Sigmoid colon (tissue), 7 donors: ENCODE data around the gene CAMKK1. TPM values are rescaled to one million over a fixed set of nuclear protein-coding genes. Genes with fewer than 3 reads are reported as not detected.
A peak's percentile ranks its signal among the peaks of the same experiment; 100 is the strongest.
"Not testable (repeated sequence)": the region's sequence is repeated elsewhere in the genome, so short reads cannot be mapped to it uniquely, and the experiment has no call there.

Experiments used
- DNase-seq: peaks from one replicate; pipeline ENCODE4 v3.0.0-alpha.2; 2019
- H3K27ac ChIP-seq, 4 donors: fragments of 200-600 bp; sonication (generic); one replicate each; pipeline ENCODE4 v1.5.1; 2016 to 2019; ENCODE audit warnings: mild to moderate bottlenecking in 1 of 4
- H3K27me3 ChIP-seq, 3 donors: fragments of 200-600 bp; sonication (generic); one replicate each; pipeline ENCODE4 v1.5.1; 2019; ENCODE audit warnings: mild to moderate bottlenecking in 1 of 3
- H3K36me3 ChIP-seq, 4 donors: fragments of 200-600 bp; sonication (generic); one replicate each; pipeline ENCODE4 v1.5.1; 2016 to 2019
- H3K4me1 ChIP-seq, 4 donors: fragments of 200-600 bp; sonication (generic); one replicate each; pipeline ENCODE4 v1.5.1; 2017 to 2019
- H3K4me3 ChIP-seq, 4 donors: fragments of 200-600 bp; sonication (generic); one replicate each; pipeline ENCODE4 v1.5.1; 2017 to 2019; ENCODE audit warnings: mild to moderate bottlenecking in 2 of 4, moderate library complexity in 1 of 4
- H3K9me3 ChIP-seq, 4 donors: fragments of 200-600 bp in 3 of 4; sonication (generic) in 3 of 4; one replicate each; pipeline versions ENCODE4 v1.5.1 to v1.6.1; 2013 to 2019
- EP300 ChIP-seq, 4 donors: sonication (generic); formaldehyde crosslinking; IDR thresholded peaks; one replicate each; pipeline ENCODE4 v1.6.1; 2017; ENCODE audit warnings: antibody characterized with exemption in 4 of 4
- POLR2A ChIP-seq, 2 donors: fragments of 450-650 bp; IDR thresholded peaks; one replicate each; pipeline ENCODE4 v1.6.1; 2016; ENCODE audit warnings: antibody characterized with exemption in 2 of 2, mild to moderate bottlenecking in 2 of 2, moderate library complexity in 2 of 2
- POLR2AphosphoS5 ChIP-seq, 4 donors: sonication (generic); formaldehyde crosslinking; IDR thresholded peaks; one replicate each; pipeline ENCODE4 v1.6.1; 2017; ENCODE audit warnings: antibody characterized with exemption in 4 of 4
- WGBS, 2 donors: extraction: QIAGEN DNeasy Blood & Tissue Kit; methylation state at CpG; one replicate each; pipeline ENCODE4 v1.1.7; 2013; 5-methylcytosine and 5-hydroxymethylcytosine counted together
- intact Hi-C: fragments of 100-400 bp; cut with DNase I; formaldehyde crosslinking; loops from one replicate; pipeline ENCODE4 v1.15.1; 2023
- polyA plus RNA-seq, 3 donors: library from polyadenylated mRNA; stranded (reverse); fragments of 200-250 nt; gene quantifications; one replicate each; pipeline ENCODE4 v1.2.3, GENCODE V29; 2013
- total RNA-seq, 4 donors: library from RNA; depleted of rRNA; stranded (reverse); fragments of >200 nt; gene quantifications; one replicate each; pipeline ENCODE4 v1.1.0, GENCODE V29; 2016
- TF ChIP-seq, protein P1 (sequence below), 4 experiments: fragments of 450-650 bp in 3 of 4; fragments of 200-600 bp in 1 of 4; IDR thresholded peaks; one replicate each; pipeline ENCODE4 v1.5.1; 2016 to 2019; ENCODE audit warnings: antibody characterized with exemption in 4 of 4, mild to moderate bottlenecking in 3 of 4, moderate library complexity in 2 of 4
- donor health status: healthy with polysubstance abuse.
- donor health status: Bipolar disorder and iron deficiency.
- donor health status: healthy.

CAMKK1 gene
- total and polyA plus RNA-seq, 7 donors = 0.92 to 12.8 (median 6.3) TPM

DNA sequence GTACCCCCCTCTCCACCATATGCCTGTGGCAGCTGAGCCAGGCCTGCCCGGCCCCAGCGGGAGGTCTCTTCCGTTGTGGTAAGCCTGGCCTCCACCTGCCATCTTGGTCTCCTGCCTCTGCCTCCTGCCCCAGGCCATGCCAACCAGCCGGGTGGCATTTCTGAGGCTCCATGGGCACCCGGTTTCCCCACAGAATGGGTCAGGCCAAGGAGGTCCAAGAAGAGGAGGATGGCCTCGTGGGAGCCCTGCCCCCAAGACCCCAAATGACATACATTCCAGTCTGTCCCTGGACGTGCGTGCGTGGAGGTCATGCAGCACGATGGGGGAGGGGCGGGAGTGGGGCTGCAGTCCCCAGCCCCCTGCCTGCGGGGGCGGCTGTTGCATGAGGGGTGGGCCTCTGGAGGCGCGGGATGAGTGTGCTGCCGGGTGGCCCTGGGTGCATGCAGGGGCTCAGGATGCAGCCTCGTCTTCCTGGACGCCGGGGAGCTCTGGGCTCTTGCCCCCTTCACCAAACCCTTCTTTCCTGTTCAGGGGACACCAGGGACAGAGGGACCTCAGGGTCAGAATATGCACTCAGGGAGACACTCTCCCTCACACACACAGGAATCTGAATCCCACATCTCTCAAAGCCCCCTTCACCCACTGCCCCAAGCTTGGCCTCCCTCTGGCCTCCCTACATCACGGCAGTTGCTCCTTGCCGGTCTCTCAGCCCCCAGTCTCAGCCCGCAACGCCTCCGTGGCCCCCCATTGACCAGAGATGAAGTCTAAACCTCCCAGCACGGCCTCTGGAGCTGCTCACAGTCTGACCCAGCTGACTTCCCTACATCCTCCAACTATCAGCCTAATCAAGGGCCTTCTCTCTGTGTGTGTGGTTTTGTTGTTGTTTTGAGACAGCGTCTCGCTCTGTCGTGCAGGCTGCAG is 30.8 kb downstream of the CAMKK1 start:
- Histone ChIP-seq H3K9me3 (no peaks in the 10 kb centered on the region), H3K4me3 (no peak overlapping the region), H3K36me3 (peaks cover 0 to 23% (median 10%) of the 10 kb centered on the region in 4 donors), H3K4me1 (peaks cover 0 to 10% (median 7%) of the 10 kb centered on the region in 4 donors), H3K27me3 (no peaks in the 10 kb centered on the region), H3K27ac (no peak overlapping the region)
- DNase-seq = no peak
- 90 to 93% methylated on average over 28 of the region's 28 CpGs for WGBS, 2 donors
- intact Hi-C loops = loop anchor here (2.0 kb wide), 1 partner anchor 143 kb away; no protein-coding TSS in a partner anchor
- TF ChIP-seq, protein P1, sequence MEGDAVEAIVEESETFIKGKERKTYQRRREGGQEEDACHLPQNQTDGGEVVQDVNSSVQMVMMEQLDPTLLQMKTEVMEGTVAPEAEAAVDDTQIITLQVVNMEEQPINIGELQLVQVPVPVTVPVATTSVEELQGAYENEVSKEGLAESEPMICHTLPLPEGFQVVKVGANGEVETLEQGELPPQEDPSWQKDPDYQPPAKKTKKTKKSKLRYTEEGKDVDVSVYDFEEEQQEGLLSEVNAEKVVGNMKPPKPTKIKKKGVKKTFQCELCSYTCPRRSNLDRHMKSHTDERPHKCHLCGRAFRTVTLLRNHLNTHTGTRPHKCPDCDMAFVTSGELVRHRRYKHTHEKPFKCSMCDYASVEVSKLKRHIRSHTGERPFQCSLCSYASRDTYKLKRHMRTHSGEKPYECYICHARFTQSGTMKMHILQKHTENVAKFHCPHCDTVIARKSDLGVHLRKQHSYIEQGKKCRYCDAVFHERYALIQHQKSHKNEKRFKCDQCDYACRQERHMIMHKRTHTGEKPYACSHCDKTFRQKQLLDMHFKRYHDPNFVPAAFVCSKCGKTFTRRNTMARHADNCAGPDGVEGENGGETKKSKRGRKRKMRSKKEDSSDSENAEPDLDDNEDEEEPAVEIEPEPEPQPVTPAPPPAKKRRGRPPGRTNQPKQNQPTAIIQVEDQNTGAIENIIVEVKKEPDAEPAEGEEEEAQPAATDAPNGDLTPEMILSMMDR (IDR thresholded peaks at IDR 0.05) = no peak
- no peak for TF ChIP-seq EP300 (IDR thresholded peaks at IDR 0.05)
- no peak for TF ChIP-seq POLR2A (IDR thresholded peaks at IDR 0.05)

DNA sequence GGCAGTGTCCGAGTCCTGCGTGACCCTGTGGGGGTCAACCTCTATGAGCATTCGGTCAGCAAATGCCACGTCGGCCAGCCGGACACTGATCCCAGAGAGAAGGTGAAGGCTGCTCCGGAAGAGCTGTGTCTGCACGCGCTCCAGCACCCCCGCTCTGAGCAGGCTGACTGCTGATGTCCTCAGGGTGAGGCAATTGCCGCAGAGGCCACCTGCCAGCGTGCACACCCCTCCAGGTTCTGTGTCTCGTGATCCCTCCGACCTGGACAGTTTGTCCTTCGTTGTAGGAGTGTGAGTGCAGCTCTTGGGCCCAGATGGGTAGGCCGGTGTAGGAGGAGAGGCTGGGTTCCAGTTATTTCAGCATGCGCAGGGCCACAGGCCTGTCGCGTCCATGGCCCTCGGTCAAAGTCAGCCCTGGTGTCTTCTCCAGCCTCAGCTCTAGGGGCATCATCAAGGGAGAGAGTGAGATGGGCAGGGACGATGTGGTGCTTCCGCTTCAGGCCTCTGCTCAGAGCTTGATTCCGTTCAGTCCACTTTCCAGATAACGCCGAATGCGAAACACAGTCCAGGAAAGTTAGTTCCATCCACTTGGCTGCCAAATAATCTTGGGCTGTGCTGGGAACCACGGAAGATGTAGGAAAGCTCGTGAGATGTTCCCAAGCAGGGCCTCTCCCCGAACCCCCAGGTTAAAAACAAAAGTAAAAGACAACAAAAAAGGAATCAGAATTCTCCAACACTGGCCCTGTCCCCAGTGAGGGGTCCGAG is 31.7 kb downstream of the CAMKK1 start:
- 93 to 94% methylated on average over 30 of the region's 30 CpGs for WGBS, 2 donors
- Histone ChIP-seq H3K27me3 (no peaks in the 10 kb centered on the region), H3K4me3 (no peak overlapping the region), H3K27ac (no peak overlapping the region), H3K4me1 (peaks cover 0 to 10% (median 7%) of the 10 kb centered on the region in 4 donors), H3K9me3 (no peaks in the 10 kb centered on the region), H3K36me3 (peaks cover 0 to 23% (median 10%) of the 10 kb centered on the region in 4 donors)
- no peak for TF ChIP-seq EP300 (IDR thresholded peaks at IDR 0.05)
- TF ChIP-seq POLR2AphosphoS5 (IDR thresholded peaks at IDR 0.05) = no peak
- no peak for TF ChIP-seq POLR2A (IDR thresholded peaks at IDR 0.05)
- TF ChIP-seq, protein P1 (IDR thresholded peaks at IDR 0.05) = no peak
- no peak for DNase-seq
- intact Hi-C loops = no loop called here

DNA sequence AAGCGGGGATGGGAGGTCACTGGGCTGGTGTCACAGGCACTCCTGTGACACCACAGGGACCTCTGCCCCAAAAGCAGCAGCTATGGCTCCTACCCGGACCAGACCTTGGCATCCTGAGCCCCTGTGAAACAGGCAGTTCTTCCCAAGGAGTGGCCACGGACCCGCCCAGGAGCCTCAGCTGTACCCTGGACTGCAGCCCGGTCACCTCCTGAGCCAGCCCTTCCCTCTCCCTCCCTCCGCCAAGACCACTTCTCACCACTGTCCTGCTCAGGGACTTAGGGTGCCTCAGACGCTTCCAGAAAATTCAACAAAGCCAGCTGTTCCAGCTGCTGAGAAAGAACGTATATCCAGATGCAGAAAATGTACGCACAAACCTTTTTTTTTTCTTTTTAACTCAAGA is 32.9 kb downstream of the CAMKK1 start:
- intact Hi-C loops = no loop called here
- 46 to 72% methylated on average over 9 of the region's 9 CpGs for WGBS, 2 donors
- no peak for DNase-seq

DNA sequence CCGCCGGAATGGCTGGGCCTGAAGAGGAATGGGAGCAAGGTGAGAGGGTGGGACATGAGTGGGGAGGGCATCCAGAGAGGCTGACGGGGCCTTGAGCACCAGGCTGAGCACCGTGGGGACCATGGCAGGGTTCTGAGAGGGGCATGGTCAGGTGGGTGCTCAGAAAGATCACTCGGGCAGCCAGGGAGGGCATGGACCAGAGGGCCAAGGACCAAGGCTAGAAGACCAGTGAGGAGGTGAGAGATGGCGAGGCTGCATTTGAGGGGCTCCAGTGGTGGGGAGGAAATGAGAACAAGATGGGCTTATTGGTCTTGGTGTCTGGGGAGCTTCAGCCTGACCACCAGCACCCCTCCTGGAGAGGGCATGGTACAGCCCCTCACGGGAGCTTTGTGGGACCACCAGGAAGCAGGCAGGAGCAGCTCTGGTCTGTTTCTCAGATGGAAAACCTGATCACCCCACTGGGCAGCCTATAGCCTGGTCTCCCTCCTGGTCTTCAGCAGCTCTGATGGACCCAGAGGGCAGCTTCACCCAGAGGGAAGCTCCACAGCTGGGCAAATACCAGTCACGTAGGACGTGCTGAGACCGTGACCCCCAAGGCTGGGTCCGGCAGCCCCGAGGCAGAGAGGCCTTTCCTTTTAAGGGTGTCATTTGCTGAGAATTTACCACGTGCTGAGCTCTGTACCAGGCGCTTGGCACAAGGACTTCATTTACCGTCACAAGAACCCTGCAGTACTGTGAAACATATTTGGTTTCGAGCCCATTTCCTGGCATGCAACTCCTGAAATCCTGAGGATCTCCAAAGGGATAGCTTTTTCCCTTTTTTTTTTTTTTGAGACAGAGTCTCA is 35.4 kb downstream of the CAMKK1 start:
- 86 to 87% methylated on average over 16 of the region's 16 CpGs for WGBS, 2 donors
- no peak for TF ChIP-seq EP300 (IDR thresholded peaks at IDR 0.05)
- no peak for TF ChIP-seq POLR2A (IDR thresholded peaks at IDR 0.05)
- no peak for TF ChIP-seq POLR2AphosphoS5 (IDR thresholded peaks at IDR 0.05)
- TF ChIP-seq, protein P1 (IDR thresholded peaks at IDR 0.05) = no peak
- Histone ChIP-seq H3K27me3 (no peaks in the 10 kb centered on the region), H3K36me3 (peaks cover 0 to 23% (median 10%) of the 10 kb centered on the region in 4 donors), H3K4me3 (no peak overlapping the region), H3K27ac (no peak overlapping the region), H3K4me1 (no peaks in the 10 kb centered on the region), H3K9me3 (no peaks in the 10 kb centered on the region)
- peak; percentile 40 for DNase-seq
- intact Hi-C loops = no loop called here

More for the DNA sequence above, 32.9 kb downstream of the CAMKK1 start:
- H3K27me3 ChIP-seq = no peaks in the 10 kb centered on the region
- no peak overlapping the region for H3K4me3 ChIP-seq
- peaks cover 0 to 4% (median under 1%) of the 10 kb centered on the region in 4 donors for H3K4me1 ChIP-seq
- TF ChIP-seq POLR2A (IDR thresholded peaks at IDR 0.05) (no peak), POLR2AphosphoS5 (IDR thresholded peaks at IDR 0.05) (no peak), EP300 (IDR thresholded peaks at IDR 0.05) (no peak)
- TF ChIP-seq, protein P1 (IDR thresholded peaks at IDR 0.05) = no peak
- peaks cover 0 to 23% (median 10%) of the 10 kb centered on the region in 4 donors for H3K36me3 ChIP-seq
- no peaks in the 10 kb centered on the region for H3K9me3 ChIP-seq
- no peak overlapping the region for H3K27ac ChIP-seq

DNA sequence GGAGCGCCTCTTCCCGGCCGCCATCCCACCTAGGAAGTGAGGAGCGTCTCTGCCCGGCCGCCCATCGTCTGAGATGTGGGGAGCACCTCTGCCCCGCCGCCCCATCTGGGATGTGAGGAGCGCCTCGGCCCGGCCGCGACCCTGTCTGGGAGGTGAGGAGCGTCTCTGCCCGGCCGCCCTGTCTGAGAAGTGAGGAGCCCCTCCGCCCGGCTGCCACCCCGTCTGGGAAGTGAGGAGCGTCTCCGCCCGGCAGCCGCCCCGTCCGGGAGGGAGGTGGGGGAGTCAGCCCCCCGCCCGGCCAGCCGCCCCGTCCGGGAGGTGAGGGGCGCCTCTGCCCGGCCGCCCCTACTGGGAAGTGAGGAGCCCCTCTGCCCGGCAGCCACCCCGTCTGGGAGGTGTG is 38.6 kb downstream of the CAMKK1 start:
- DNase-seq = peak; percentile 5
- intact Hi-C loops, H3K27me3 ChIP-seq, H3K36me3 ChIP-seq, H3K4me1 ChIP-seq, H3K9me3 ChIP-seq, H3K27ac ChIP-seq, H3K4me3 ChIP-seq: not testable (repeated sequence)
- WGBS, 2 donors = 91 to 96% methylated on average over 30 to 31 of the region's 36 CpGs
